Activated CD4-positive, alpha-beta memory T cell treated with anti-CD3 and anti-CD28 coated beads for 36 hours (primary cell): Measurements from ENCODE around the gene ZBTB24. TPM values are rescaled to one million over a fixed set of nuclear protein-coding genes. Genes with fewer than 3 reads are reported as not detected.

Experiments
- CTCF ChIA-PET: fragments of 350-600 bp; sonication (Branson Sonifier 250); formaldehyde crosslinking; loops from one replicate; lab custom pipeline; 2021; ENCODE audit warnings: antibody characterized with exemption, inconsistent platforms; lab: Charles Lee
- POLR2A ChIA-PET: fragments of 350-600 bp; sonication (Branson Sonifier 250); formaldehyde crosslinking; loops from one replicate; lab custom pipeline; 2021; ENCODE audit warnings: antibody characterized with exemption; lab: Charles Lee
- DNase-seq: peaks from one replicate; pipeline ENCODE4 v3.0.0-alpha.2; 2020
- H3K27ac Mint-ChIP-seq: one replicate; pipeline ENCODE4 v1.8.0; 2021; ENCODE audit warnings: mixed read lengths
- H3K27me3 Mint-ChIP-seq: one replicate; pipeline ENCODE4 v1.8.0; 2021; ENCODE audit warnings: mixed read lengths
- H3K36me3 Mint-ChIP-seq: one replicate; pipeline ENCODE4 v1.8.0; 2021; ENCODE audit warnings: mixed read lengths
- H3K4me1 Mint-ChIP-seq: one replicate; pipeline ENCODE4 v1.8.0; 2021; ENCODE audit warnings: low read depth, mixed read lengths
- H3K4me3 Mint-ChIP-seq: one replicate; pipeline ENCODE4 v1.8.0; 2021; ENCODE audit warnings: mild to moderate bottlenecking, mixed read lengths
- H3K9me3 Mint-ChIP-seq: one replicate; pipeline ENCODE4 v1.8.0; 2021; ENCODE audit warnings: mixed read lengths
- intact Hi-C: fragments of 100-400 bp; cut with micrococcal nuclease; formaldehyde crosslinking; loops from one replicate; pipeline ENCODE4 v1.15.1; 2023
- total RNA-seq, 2 experiments: library from RNA; stranded (reverse); gene quantifications; one replicate each; pipeline ENCODE4 v1.2.3, GENCODE V29; 2021

The ZBTB24 gene
- total RNA-seq, 2 experiments from 2014 or later = 10.9 to 11.8 TPM

GRCh38 chr6:109456111-109456583 lies 26.9 kb downstream of the ZBTB24 start:
- DNase-seq = no peak
- CTCF ChIA-PET = interaction anchor here (1.4 to 5.4 kb wide), 2 partner anchors 12 to 73 kb away, joined by 5 to 37 read pairs; no protein-coding TSS in a partner anchor
- H3K27ac Mint-ChIP-seq = no peak overlapping the region
- H3K4me1 Mint-ChIP-seq = peaks cover 63% of the 10 kb centered on the region
- H3K36me3 Mint-ChIP-seq = peaks cover 17% of the 10 kb centered on the region
- intact Hi-C loops = loop anchor here (5.0 kb wide), 3 partner anchors 269 to 894 kb away; partner anchors contain the start of genes FOXO3 and SESN1
- POLR2A ChIA-PET = interaction anchor here (0.5 to 5.5 kb wide), 7 partner anchors 12 to 284 kb away, joined by 3 to 37 read pairs (median 6); partner anchors contain the start of genes CD164, PPIL6, SMPD2 and ZBTB24
- no peaks in the 10 kb centered on the region for H3K9me3 Mint-ChIP-seq
- no peaks in the 10 kb centered on the region for H3K27me3 Mint-ChIP-seq
- H3K4me3 Mint-ChIP-seq = peak overlapping the region; percentile 93

- CTCF ChIA-PET = interaction anchor here (0.8 to 5.4 kb wide), 4 partner anchors 11 to 72 kb away, joined by 3 to 37 read pairs (median 6); partner anchors contain the start of genes PPIL6 and SMPD2
Measured at GRCh38 chr6:109455437-109456110, 27.4 kb downstream of the ZBTB24 start, which contains the start of gene MICAL1. Gene MICAL1 (minus strand): TSS chr6:109455772. CDS start chr6:109454196, 1,576 bp downstream.

GRCh38 chr6:109454496-109455436 lies 28.3 kb downstream of the ZBTB24 start:
- POLR2A ChIA-PET = interaction anchor here (0.9 to 5.5 kb wide), 8 partner anchors 10 to 81 kb away, joined by 3 to 37 read pairs (median 6); partner anchors contain the start of genes CD164, PPIL6, SMPD2 and ZBTB24
- H3K4me1 Mint-ChIP-seq = peaks cover 67% of the 10 kb centered on the region
- intact Hi-C loops = loop anchor here (1.0 to 5.0 kb wide), 5 partner anchors 14 to 892 kb away; partner anchors contain the start of genes FOXO3, PPIL6, SESN1 and SMPD2

More at GRCh38 chr6:109455437-109456110, 27.4 kb downstream of the ZBTB24 start, which contains the start of gene MICAL1:
- H3K9me3 Mint-ChIP-seq = no peaks in the 10 kb centered on the region
- intact Hi-C loops = loop anchor here (1.0 to 5.0 kb wide), 5 partner anchors 15 to 893 kb away; partner anchors contain the start of genes FOXO3, PPIL6, SESN1 and SMPD2
- H3K27ac Mint-ChIP-seq = peak within 1 kb of the TSS; percentile 90
- H3K4me1 Mint-ChIP-seq = peaks cover 67% of the 10 kb centered on the region
- peaks cover 16% of the 10 kb centered on the region for H3K36me3 Mint-ChIP-seq
- peak; percentile 78 for DNase-seq
- POLR2A ChIA-PET = interaction anchor here (0.5 to 5.5 kb wide), 8 partner anchors 11 to 284 kb away, joined by 3 to 37 read pairs (median 6); partner anchors contain the start of genes CD164, PPIL6, SMPD2 and ZBTB24
- no peaks in the 10 kb centered on the region for H3K27me3 Mint-ChIP-seq
- H3K4me3 Mint-ChIP-seq = peak within 1 kb of the TSS; percentile 93

GRCh38 chr6:109453594-109454495 lies 29.2 kb downstream of the ZBTB24 start:
- CTCF ChIA-PET = interaction anchor here (2.1 to 5.4 kb wide), 2 partner anchors 10 to 13 kb away, joined by 6 to 37 read pairs; partner anchors contain the start of genes PPIL6 and SMPD2
- Mint-ChIP-seq H3K27ac (peak overlapping the region; percentile 90), H3K4me1 (peaks cover 61% of the 10 kb centered on the region), H3K9me3 (no peaks in the 10 kb centered on the region), H3K36me3 (peaks cover 16% of the 10 kb centered on the region), H3K4me3 (peak overlapping the region; percentile 93), H3K27me3 (no peaks in the 10 kb centered on the region)
- DNase-seq = no peak
- POLR2A ChIA-PET = interaction anchor here (1.3 to 5.5 kb wide), 4 partner anchors 9 to 71 kb away, joined by 4 to 37 read pairs (median 10); partner anchors contain the start of genes CD164, PPIL6, SMPD2 and ZBTB24
- intact Hi-C loops = no loop called here

More at GRCh38 chr6:109454496-109455436, 28.3 kb downstream of the ZBTB24 start:
- no peaks in the 10 kb centered on the region for H3K9me3 Mint-ChIP-seq
- H3K4me3 Mint-ChIP-seq = peak overlapping the region; percentile 93
- CTCF ChIA-PET = interaction anchor here (0.8 to 5.4 kb wide), 3 partner anchors 11 to 26 kb away, joined by 3 to 37 read pairs (median 6); partner anchors contain the start of genes PPIL6 and SMPD2
- peak overlapping the region; percentile 90 for H3K27ac Mint-ChIP-seq
- peaks cover 16% of the 10 kb centered on the region for H3K36me3 Mint-ChIP-seq
- no peaks in the 10 kb centered on the region for H3K27me3 Mint-ChIP-seq
- DNase-seq = peak; percentile 83

GRCh38 chr6:109453156-109453555 lies 29.9 kb downstream of the ZBTB24 start:
- Mint-ChIP-seq H3K27ac (no peak overlapping the region), H3K4me1 (peaks cover 56% of the 10 kb centered on the region), H3K36me3 (peaks cover 16% of the 10 kb centered on the region), H3K4me3 (no peak overlapping the region), H3K27me3 (no peaks in the 10 kb centered on the region), H3K9me3 (no peaks in the 10 kb centered on the region)
- DNase-seq = no peak
- ChIA-PET CTCF (interaction anchor here (5.4 kb wide), 1 partner anchor 9 kb away, joined by 37 read pairs; no protein-coding TSS in a partner anchor), POLR2A (interaction anchor here (1.3 to 5.5 kb wide), 3 partner anchors 9 to 71 kb away, joined by 4 to 37 read pairs (median 7); partner anchors contain the start of genes CD164, PPIL6 and SMPD2)
- intact Hi-C loops = no loop called here

GRCh38 chr6:109452181-109452580 lies 30.8 kb downstream of the ZBTB24 start:
- intact Hi-C loops = no loop called here
- Mint-ChIP-seq H3K27ac (no peak overlapping the region), H3K4me1 (peaks cover 47% of the 10 kb centered on the region), H3K4me3 (no peak overlapping the region), H3K9me3 (no peaks in the 10 kb centered on the region), H3K27me3 (no peaks in the 10 kb centered on the region), H3K36me3 (peaks cover 13% of the 10 kb centered on the region)
- no peak for DNase-seq
- POLR2A ChIA-PET = interaction anchor here (2.5 to 5.5 kb wide), 2 partner anchors 8 to 11 kb away, joined by 7 to 37 read pairs; partner anchors contain the start of genes PPIL6 and SMPD2
- CTCF ChIA-PET = interaction anchor here (0.6 kb wide), 1 partner anchor 10 kb away, joined by 3 read pairs; no protein-coding TSS in a partner anchor

GRCh38 chr6:109451376-109451775 lies 31.6 kb downstream of the ZBTB24 start:
- H3K27ac Mint-ChIP-seq = no peak overlapping the region
- intact Hi-C loops = no loop called here
- no peak overlapping the region for H3K4me3 Mint-ChIP-seq
- POLR2A ChIA-PET = no interaction called here
- CTCF ChIA-PET = interaction anchor here (0.6 kb wide), 1 partner anchor 9 kb away, joined by 3 read pairs; no protein-coding TSS in a partner anchor
- no peaks in the 10 kb centered on the region for H3K27me3 Mint-ChIP-seq
- no peak for DNase-seq
- H3K4me1 Mint-ChIP-seq = peaks cover 39% of the 10 kb centered on the region
- H3K36me3 Mint-ChIP-seq = peaks cover 13% of the 10 kb centered on the region
- H3K9me3 Mint-ChIP-seq = no peaks in the 10 kb centered on the region

GRCh38 chr6:109450801-109451200 lies 32.2 kb downstream of the ZBTB24 start:
- ChIA-PET POLR2A (interaction anchor here (1.3 kb wide), 1 partner anchor 9 kb away, joined by 8 read pairs; no protein-coding TSS in a partner anchor), CTCF (interaction anchor here (1.2 kb wide), 1 partner anchor 10 kb away, joined by 3 read pairs; the partner anchor contains the start of genes PPIL6 and SMPD2)
- intact Hi-C loops = no loop called here
- Mint-ChIP-seq H3K4me3 (no peak overlapping the region), H3K27me3 (no peaks in the 10 kb centered on the region), H3K9me3 (no peaks in the 10 kb centered on the region), H3K27ac (no peak overlapping the region), H3K4me1 (peaks cover 37% of the 10 kb centered on the region), H3K36me3 (peaks cover 13% of the 10 kb centered on the region)
- no peak for DNase-seq

GRCh38 chr6:109449795-109450673 lies 33.0 kb downstream of the ZBTB24 start:
- DNase-seq = peak; percentile 53

More at GRCh38 chr6:109449795-109450673, 33.0 kb downstream of the ZBTB24 start:
- Mint-ChIP-seq H3K9me3 (no peaks in the 10 kb centered on the region), H3K27me3 (no peaks in the 10 kb centered on the region), H3K27ac (peak overlapping the region; percentile 70), H3K4me3 (no peak overlapping the region), H3K4me1 (peaks cover 37% of the 10 kb centered on the region), H3K36me3 (peaks cover 16% of the 10 kb centered on the region)
- CTCF ChIA-PET = interaction anchor here (1.2 kb wide), 1 partner anchor 10 kb away, joined by 3 read pairs; the partner anchor contains the start of genes PPIL6 and SMPD2
- intact Hi-C loops = no loop called here
- POLR2A ChIA-PET = interaction anchor here (0.6 to 1.3 kb wide), 2 partner anchors 9 to 14 kb away, joined by 4 to 8 read pairs; no protein-coding TSS in a partner anchor
